Measurements from ENCODE around the gene GATA6.

- no peak for TF ChIP-seq CTCF (conservative IDR thresholded peaks at IDR 0.05 in 1 of 2, IDR thresholded peaks at IDR 0.05 in 1 of 2; ENCODE audit: low read depth in 1 of 2, low read length in 2 of 2)
- TF ChIP-seq EZH2 (IDR thresholded peaks at IDR 0.05; ENCODE audit: low read length, missing control alignments) = no peak
These were observed 45.5 kb downstream of the GATA6 start for GRCh38 chr18:22214731-22215528.
